Glutamatergic neuron (in vitro differentiated cells): ENCODE measurements around the gene BCL10. TPM values are rescaled to one million over a fixed set of nuclear protein-coding genes. Genes with fewer than 3 reads are reported as not detected.
A peak's percentile ranks its signal among the peaks of the same experiment; 100 is the strongest.

Experiments used
- DNase-seq: peaks from one replicate; pipeline ENCODE4 v3.0.0; 2022
- H3K27ac Mint-ChIP-seq: one replicate; pipeline ENCODE4 v1.8.0; 2020; ENCODE audit warnings: mild to moderate bottlenecking, mixed read lengths, inconsistent platforms; ENCODE audit not compliant: unreplicated experiment
- H3K27me3 Mint-ChIP-seq: one replicate; pipeline ENCODE4 v1.8.0; 2020; ENCODE audit warnings: mild to moderate bottlenecking, moderate library complexity, mixed read lengths, inconsistent platforms; ENCODE audit not compliant: unreplicated experiment
- H3K36me3 Mint-ChIP-seq: one replicate; pipeline ENCODE4 v1.8.0; 2020; ENCODE audit warnings: mild to moderate bottlenecking, mixed read lengths, inconsistent platforms; ENCODE audit not compliant: unreplicated experiment
- H3K4me1 Mint-ChIP-seq: one replicate; pipeline ENCODE4 v1.8.0; 2020; ENCODE audit warnings: mild to moderate bottlenecking, low read depth, mixed read lengths, inconsistent platforms; ENCODE audit not compliant: unreplicated experiment
- H3K4me3 Mint-ChIP-seq: one replicate; pipeline ENCODE4 v1.8.0; 2020; ENCODE audit warnings: mild to moderate bottlenecking, mixed read lengths, inconsistent platforms; ENCODE audit not compliant: unreplicated experiment
- H3K9me3 Mint-ChIP-seq: one replicate; pipeline ENCODE4 v1.8.0; 2020; ENCODE audit warnings: mild to moderate bottlenecking, moderate library complexity, mixed read lengths, inconsistent platforms; ENCODE audit not compliant: unreplicated experiment
- CTCF ChIP-seq: fragments of 200-600 bp; sonication (generic); IDR thresholded peaks from one replicate; pipeline ENCODE4 v1.5.0; 2021; ENCODE audit not compliant: partially characterized antibody, unreplicated experiment
- total RNA-seq: library from RNA; stranded (reverse); fragmentation: NEBNext Ultra II Directional; extraction: Animal tissue kit (Norgen Biotek cat#: 25700); gene quantifications from one replicate; pipeline ENCODE4 v1.2.1, GENCODE V29; 2021; ENCODE audit not compliant: unreplicated experiment

BCL10 gene
- total RNA-seq, 1 donor from 2014 or later, result 21.9 TPM

- Mint-ChIP-seq H3K27me3 (peaks cover 1% of the 10 kb centered on the region), H3K4me1 (peaks cover 12% of the 10 kb centered on the region), H3K9me3 (peaks cover 2% of the 10 kb centered on the region), H3K4me3 (no peak overlapping the region), H3K27ac (peak overlapping the region; percentile 5), H3K36me3 (no peaks in the 10 kb centered on the region)
- TF ChIP-seq CTCF, result no peak
- no peak for DNase-seq
Measured at GRCh38 chr1:85278853-85279314, 2.5 kb upstream of the BCL10 start.

DNA sequence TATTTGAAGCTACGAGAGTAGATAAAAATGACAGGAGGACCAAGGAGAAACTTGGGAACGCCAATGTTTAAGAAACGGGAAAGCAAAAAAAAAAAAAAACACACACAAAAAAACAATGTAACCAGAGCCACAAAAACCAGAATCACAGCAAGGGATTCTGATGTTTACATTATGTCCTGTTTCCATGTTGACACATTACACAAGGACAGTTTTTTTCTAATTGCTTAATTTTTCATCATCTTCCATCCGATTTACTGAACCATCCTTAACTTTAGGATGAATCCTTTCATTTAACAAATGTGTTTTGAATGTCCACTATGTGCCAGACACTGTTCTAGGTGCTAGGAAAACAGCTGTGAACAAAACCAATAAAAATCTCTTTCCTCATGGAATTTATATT lies 1.4 kb upstream of the BCL10 start:
- Mint-ChIP-seq H3K27me3 (peaks cover 1% of the 10 kb centered on the region), H3K4me1 (peaks cover 12% of the 10 kb centered on the region), H3K36me3 (no peaks in the 10 kb centered on the region), H3K27ac (no peak overlapping the region), H3K9me3 (peaks cover 2% of the 10 kb centered on the region), H3K4me3 (peak overlapping the region; percentile 32)
- DNase-seq, result no peak
- no peak for TF ChIP-seq CTCF

GRCh38 chr1:85276978-85277639 lies 677 bp upstream of the BCL10 start:
- peaks cover 12% of the 10 kb centered on the region for H3K4me1 Mint-ChIP-seq
- no peak for TF ChIP-seq CTCF
- H3K36me3 Mint-ChIP-seq, result no peaks in the 10 kb centered on the region
- H3K27me3 Mint-ChIP-seq, result peaks cover 1% of the 10 kb centered on the region
- peaks cover 2% of the 10 kb centered on the region for H3K9me3 Mint-ChIP-seq
- peak overlapping the region; percentile 80 for H3K27ac Mint-ChIP-seq
- H3K4me3 Mint-ChIP-seq, result peak overlapping the region; percentile 88
- no peak for DNase-seq

DNA sequence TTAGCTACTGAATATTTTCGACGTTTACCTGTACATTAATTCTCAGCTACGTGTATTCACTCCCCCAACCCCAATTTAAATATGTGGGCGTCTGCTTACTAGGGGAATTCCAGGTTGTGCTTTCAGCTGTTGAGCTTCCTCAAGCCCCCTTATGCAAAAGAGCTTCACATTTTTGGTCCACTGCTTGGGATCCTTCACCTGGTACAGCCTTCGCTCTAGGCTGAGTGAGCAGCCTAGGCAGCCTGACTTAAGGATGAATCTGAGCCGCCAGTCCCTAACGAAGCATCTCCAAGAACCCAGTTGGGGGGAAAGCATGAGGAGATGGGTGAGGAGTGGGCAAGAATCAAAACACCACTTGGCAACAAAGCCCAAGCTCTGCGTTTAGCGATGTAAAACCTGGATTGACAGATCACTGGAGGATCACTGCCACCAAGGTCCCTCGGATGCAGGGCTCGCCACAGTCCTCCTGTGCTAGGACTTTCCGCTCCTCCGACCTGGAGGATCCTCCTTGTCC lies 674 bp downstream of the BCL10 start:
- peak overlapping the region; percentile 88 for H3K4me3 Mint-ChIP-seq
- no peak for DNase-seq
- H3K9me3 Mint-ChIP-seq, result peaks cover 2% of the 10 kb centered on the region
- H3K27me3 Mint-ChIP-seq, result peaks cover 1% of the 10 kb centered on the region
- peaks cover 12% of the 10 kb centered on the region for H3K4me1 Mint-ChIP-seq
- H3K36me3 Mint-ChIP-seq, result no peaks in the 10 kb centered on the region
- TF ChIP-seq CTCF, result no peak
- H3K27ac Mint-ChIP-seq, result peak overlapping the region; percentile 86

GRCh38 chr1:85274969-85275453 lies 1.4 kb downstream of the BCL10 start:
- peak overlapping the region; percentile 88 for H3K4me3 Mint-ChIP-seq
- TF ChIP-seq CTCF, result no peak
- no peaks in the 10 kb centered on the region for H3K36me3 Mint-ChIP-seq
- H3K4me1 Mint-ChIP-seq, result peaks cover 12% of the 10 kb centered on the region
- H3K27ac Mint-ChIP-seq, result peak overlapping the region; percentile 86
- peaks cover 1% of the 10 kb centered on the region for H3K27me3 Mint-ChIP-seq
- H3K9me3 Mint-ChIP-seq, result peaks cover 2% of the 10 kb centered on the region
- DNase-seq, result no peak
